ENCODE data around the gene THBS3.
"Not testable (repeated sequence)": the region's sequence is repeated elsewhere in the genome, so short reads cannot be mapped to it uniquely, and the experiment has no call there.

THBS3 gene

DNA sequence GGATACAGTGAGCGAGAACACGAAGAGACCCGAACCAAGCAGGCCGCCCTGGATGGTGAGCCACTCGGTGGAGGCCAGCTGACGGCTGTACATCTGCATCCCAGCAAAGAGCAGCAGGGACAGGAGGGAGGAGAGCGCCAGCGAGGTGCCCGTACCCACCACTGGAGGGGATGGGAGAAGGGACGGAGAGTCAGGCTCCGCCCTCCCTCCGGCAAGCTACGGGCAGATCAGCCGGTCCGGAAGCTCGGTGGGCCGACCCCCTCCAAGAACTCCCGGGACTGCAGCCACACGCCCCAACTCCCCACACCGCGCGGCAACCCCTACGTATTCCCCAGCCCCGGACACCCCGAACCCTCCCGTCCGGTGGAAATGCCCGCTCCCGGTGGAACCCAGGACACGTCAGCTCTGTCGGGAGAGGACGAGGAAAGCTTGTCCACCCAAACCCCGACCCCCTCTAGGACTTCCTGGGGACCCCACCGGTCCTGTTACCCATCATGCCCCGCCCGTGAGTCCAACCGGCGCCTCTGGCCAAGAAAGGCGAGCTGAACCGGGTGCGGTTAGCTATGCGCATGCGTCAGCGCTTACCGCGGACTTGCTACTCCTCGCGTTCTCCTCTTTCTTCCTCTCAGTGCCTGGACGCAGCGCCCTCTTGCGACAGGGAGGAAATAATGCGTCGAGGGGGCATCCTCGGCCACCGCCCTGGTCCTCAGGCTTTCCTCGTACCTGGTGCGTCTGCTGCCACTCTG lies 34.8 kb downstream of the THBS3 start, which contains the start of gene KRTCAP2:
KRTCAP2 (minus strand) TSS at position 573 of the 746 bp plus-strand sequence; CDS start at position 493, 80 bp downstream.
- H3K9me3 ChIP-seq (ENCODE audit: control insufficient read depth, insufficient read depth, low read length): no peaks in the 10 kb centered on the region
- no peaks in the 10 kb centered on the region; the same call in 1 of the 2 replicates for H3K4me1 ChIP-seq (ENCODE audit: insufficient read depth, low read length)
- H3K36me3 ChIP-seq (ENCODE audit: insufficient read depth, low read length): no peaks in the 10 kb centered on the region; the same call in 1 of the 2 replicates
- peak within 1 kb of the TSS; percentile 75 for H3K9ac ChIP-seq (ENCODE audit: low read depth, low read length)

DNA sequence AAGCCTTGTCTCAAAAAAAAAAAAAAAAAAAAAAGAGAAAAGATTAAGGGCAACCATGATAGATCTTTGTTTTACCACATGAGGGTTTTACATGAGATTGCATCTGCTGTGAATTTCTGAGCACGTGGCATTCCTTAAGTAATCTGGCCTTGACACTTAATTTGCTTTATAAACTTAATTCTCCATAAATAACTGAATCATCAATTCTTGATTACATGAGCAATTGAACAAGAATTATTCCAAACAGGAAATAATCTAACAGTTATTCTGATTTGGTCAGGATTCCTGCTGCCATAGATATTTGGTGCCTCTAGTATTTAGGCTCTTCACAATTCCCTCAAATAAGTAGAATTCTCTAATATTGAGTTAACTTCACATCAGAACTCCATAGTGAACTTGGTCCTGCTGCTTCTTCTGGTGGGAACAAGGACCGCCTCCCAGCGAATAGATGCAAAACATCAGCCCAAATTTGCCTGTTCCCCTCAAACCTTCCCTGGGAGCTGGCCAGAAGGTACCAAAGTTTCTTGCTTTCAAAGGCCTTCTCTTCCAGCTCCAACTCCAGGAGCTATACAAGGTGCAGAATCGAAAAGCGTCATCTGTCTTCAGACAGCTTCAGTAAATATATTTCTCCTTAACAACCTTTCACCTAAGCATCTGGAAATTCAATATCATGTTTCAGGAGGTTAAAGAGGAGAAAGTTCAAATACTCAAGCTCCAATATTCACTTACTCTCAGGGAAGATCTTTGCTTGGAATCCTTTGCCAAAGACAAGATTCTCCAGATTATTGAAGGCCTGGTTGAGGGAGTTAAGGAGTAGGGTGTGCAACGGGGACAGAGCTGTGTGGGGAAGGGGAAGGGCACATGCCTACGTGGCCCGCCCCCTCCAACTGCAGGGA lies 35.6 kb downstream of the THBS3 start:
- Histone ChIP-seq H3K9me3 (ENCODE audit: control insufficient read depth, insufficient read depth, low read length) (no peaks in the 10 kb centered on the region), H3K36me3 (ENCODE audit: insufficient read depth, low read length) (no peaks in the 10 kb centered on the region), H3K9ac (ENCODE audit: low read depth, low read length) (peak overlapping the region; percentile 75), H3K4me1 (ENCODE audit: insufficient read depth, low read length) (no peaks in the 10 kb centered on the region; the same call in 1 of the 2 replicates)

DNA sequence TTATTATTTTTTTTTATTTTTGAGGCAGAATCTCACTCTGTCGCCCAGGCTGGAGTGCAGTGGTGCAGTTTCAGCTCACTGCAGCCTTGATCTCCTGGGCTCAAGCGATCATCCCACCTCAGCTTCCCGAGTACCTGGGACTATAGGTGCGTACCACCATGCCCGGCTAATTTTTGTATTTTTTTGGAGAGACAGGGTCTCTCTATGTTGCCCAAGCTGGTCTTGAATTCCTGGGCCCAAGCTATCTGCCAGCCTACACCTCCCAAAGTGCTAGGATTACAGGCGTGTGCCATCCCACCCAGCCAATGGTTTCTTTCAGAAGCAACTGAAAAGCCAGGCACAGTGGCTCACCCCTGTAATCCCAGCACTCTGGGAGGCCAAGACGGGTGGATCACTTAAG lies 36.9 kb downstream of the THBS3 start:
- H3K4me1 ChIP-seq (ENCODE audit: insufficient read depth, low read length): peaks cover 1% of the 10 kb centered on the region; the same call in 1 of the 2 replicates
- H3K9me3 ChIP-seq (ENCODE audit: control insufficient read depth, insufficient read depth, low read length): no peaks in the 10 kb centered on the region
- H3K36me3 ChIP-seq (ENCODE audit: insufficient read depth, low read length): no peaks in the 10 kb centered on the region
- H3K9ac ChIP-seq (ENCODE audit: low read depth, low read length): no peak overlapping the region

DNA sequence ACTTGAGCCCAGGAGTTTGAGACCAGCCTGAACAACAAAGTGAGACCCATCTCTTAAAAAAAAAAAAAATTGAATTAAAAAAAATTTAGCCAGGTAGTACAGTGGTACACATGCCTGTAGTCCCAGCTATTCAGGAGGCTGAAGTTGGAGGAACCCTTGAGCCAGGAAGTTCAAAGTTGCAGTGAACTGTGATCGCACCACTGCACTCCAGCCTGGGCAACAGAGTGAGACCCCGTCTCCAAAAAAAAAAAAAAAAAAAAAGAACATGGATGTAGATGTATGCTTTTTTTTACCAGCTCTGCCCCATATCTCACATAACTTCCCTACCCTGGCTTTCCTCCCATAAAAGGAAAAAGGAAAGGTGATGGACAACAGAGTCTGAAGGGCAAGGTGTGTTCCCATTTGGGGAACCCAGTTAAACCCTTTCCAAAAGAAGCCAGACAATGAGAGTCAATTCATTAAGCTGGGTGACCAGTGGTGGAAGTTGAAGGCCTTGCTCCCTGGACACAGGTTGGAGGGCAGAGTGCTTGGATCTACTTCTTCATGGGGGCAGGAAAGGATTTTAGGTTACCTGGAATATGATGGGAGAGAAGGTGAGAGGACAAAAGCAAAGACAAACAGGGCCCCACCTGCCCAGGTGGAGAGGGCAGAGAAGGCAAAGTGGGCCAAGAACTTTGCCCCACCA lies 37.5 kb downstream of the THBS3 start:
- Histone ChIP-seq H3K4me1 (ENCODE audit: insufficient read depth, low read length) (peaks cover 4% of the 10 kb centered on the region; the same call in 1 of the 2 replicates), H3K9ac (ENCODE audit: low read depth, low read length) (no peak overlapping the region), H3K9me3 (ENCODE audit: control insufficient read depth, insufficient read depth, low read length) (no peaks in the 10 kb centered on the region), H3K36me3 (ENCODE audit: insufficient read depth, low read length) (no peaks in the 10 kb centered on the region)

DNA sequence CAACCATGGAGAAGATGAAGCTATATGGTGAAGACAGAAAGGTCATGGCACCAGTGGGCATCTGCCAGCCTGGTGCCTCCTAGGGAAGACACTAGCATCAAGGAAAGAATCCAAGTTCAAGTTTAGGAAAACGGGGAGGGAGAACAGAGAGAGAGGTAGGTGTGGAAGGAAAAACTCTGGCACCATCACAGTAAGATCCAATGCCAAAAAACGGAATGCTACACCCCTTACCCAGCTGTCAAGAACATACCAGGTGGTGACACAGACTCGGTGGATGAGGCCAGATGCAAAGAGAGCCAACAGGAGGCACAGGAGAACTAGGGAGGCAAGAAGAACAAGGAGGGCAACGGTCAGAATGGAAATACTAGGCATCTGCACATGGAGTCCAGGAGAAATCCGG lies 38.2 kb downstream of the THBS3 start:
- Histone ChIP-seq H3K36me3 (ENCODE audit: insufficient read depth, low read length) (no peaks in the 10 kb centered on the region), H3K9me3 (ENCODE audit: control insufficient read depth, insufficient read depth, low read length) (no peaks in the 10 kb centered on the region), H3K9ac (ENCODE audit: low read depth, low read length) (no peak overlapping the region), H3K4me1 (ENCODE audit: insufficient read depth, low read length) (peaks cover 4% of the 10 kb centered on the region; the same call in 1 of the 2 replicates)

DNA sequence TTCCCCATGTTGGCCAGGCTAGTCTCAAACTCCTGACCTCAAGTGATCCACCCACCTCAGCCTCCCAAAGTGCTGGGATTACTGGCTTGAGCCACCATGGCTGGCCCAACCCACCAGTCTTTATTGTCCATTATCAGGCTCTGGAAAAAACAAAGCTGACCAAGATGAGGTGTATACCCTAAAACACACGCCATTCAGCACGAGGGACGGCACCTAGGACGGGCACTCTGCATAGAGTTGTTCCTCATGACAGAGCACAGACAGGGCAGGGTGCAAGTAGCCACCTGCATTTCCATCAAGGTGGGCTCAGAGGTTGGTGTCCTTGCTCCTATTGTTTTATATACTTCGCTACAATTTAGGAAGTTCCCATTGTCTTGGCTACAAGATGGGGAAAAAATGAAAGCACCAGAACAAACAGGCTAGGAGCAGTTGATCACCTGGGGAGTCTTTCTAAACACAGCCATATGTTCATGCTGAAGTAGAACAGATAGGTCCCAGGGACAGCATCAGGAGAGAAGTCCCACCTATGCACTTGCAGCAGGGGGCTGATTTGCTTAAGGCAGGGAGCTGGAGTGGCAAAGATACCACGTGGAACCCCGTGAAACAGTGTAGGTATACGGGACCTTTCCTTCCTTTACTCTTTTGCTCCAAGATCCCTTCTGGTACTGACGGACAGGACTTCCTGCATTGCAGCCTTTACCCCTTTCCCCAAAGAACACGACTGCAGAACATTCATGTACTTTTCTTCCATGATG lies 39.1 kb downstream of the THBS3 start:
- Histone ChIP-seq H3K4me1 (ENCODE audit: insufficient read depth, low read length) (peaks cover 4% of the 10 kb centered on the region; the same call in 1 of the 2 replicates), H3K9me3 (ENCODE audit: control insufficient read depth, insufficient read depth, low read length) (no peaks in the 10 kb centered on the region), H3K9ac (ENCODE audit: low read depth, low read length) (no peak overlapping the region), H3K36me3 (ENCODE audit: insufficient read depth, low read length) (no peaks in the 10 kb centered on the region)

DNA sequence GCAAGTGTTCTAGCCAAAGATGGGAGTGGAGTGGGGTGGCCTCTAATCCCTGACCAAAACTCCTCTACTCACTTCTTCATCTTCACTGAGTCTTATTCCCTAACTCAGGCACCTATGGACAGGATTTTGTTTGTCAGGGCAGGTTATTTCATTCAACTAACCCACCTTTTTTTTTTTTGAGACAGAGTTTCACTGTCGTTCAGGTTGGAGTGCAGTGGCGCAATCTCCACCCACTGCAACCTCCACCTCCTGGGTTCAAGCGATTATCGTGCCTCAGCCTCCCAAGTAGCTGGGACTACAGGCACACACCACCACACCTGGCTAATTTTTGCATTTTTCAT lies 39.6 kb downstream of the THBS3 start:
- not testable (repeated sequence) for H3K4me1 ChIP-seq (ENCODE audit: insufficient read depth, low read length); H3K36me3 ChIP-seq (ENCODE audit: insufficient read depth, low read length); H3K9ac ChIP-seq (ENCODE audit: low read depth, low read length); H3K9me3 ChIP-seq (ENCODE audit: control insufficient read depth, insufficient read depth, low read length)

DNA sequence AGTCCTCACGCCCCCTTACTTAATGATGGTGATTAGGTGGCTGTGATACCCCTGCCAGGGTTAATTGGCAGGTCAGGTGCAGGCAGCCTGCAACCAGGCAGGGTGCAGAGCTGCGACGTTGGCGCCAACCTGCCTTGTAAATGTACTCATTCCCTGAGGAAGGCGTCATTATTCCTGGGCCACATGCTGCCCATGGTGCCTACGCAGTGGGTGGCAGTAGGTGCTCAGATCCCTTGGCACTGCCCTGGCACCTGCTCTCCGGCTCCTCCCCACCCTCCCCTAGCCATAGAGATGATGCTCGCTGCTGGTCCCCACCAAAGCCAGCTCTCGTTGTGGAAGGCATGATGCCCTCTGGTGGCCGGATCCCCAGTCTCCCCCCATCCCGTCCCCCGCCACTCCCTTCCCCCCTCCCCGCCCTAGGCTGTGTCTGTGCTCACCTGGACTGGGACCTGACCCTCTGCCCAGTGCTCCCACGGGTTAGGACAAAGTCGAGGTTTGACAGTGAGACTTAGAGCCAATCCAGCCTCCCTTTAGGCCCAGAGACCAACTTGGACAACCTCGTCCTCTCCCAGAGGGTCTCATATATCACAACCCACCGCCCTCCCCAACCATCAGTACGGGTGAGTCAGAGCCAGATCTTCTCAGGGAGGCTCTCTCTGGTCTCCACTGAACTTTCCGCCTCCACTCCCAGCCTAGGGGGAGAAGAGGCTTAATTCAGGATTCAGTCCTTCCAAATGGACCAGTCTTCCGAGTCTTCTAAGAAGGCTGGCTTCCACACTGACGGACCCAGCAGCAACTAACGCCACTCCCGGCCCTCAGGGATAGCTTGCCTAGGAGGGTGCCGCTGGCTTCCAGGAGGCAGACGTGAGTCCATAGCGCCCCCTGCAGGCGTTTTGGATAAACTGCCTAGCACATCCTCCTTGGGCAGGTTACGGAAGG lies 40.3 kb downstream of the THBS3 start:
- H3K36me3 ChIP-seq (ENCODE audit: insufficient read depth, low read length): no peaks in the 10 kb centered on the region
- H3K9ac ChIP-seq (ENCODE audit: low read depth, low read length): peak overlapping the region; percentile 51
- H3K4me1 ChIP-seq (ENCODE audit: insufficient read depth, low read length): peaks cover 4% of the 10 kb centered on the region; the same call in 1 of the 2 replicates
- H3K9me3 ChIP-seq (ENCODE audit: control insufficient read depth, insufficient read depth, low read length): no peaks in the 10 kb centered on the region

DNA sequence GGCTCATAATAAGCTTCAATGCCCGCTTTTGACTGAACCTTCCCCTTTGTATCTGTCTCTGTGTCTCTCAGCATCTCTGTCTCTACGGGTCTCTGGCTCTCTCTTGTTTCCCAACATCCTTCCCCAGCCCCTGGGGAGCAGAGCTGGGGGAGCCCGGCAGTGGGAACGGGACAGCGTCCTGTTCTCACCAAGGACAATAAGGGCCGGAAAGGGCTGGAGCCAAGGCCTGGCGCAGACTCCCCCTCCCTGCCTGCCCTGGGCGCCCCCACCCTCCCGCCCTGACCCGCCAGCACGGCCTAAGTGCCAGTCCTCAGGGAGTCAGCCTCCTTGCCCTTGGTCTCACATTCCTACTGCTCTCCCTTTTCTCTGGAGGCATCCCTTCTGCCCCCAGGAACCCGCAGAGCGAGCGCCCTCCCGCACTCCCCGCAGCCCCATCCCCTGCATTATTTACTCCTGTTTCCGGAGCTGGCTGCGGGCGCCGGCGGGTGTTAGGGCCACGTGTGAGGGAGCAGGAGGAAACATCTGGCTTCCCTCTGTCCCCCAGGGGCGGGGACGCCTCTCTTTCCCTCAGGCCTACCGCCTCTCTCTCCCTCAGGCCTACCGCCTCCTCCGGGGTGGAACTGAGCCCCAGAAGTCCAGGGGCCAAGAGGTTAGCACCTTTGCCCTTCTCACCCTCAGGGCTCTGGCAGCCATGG lies 41.1 kb downstream of the THBS3 start:
- no peaks in the 10 kb centered on the region for H3K9me3 ChIP-seq (ENCODE audit: control insufficient read depth, insufficient read depth, low read length)
- H3K4me1 ChIP-seq (ENCODE audit: insufficient read depth, low read length): peaks cover 4% of the 10 kb centered on the region; the same call in 1 of the 2 replicates
- H3K36me3 ChIP-seq (ENCODE audit: insufficient read depth, low read length): no peaks in the 10 kb centered on the region
- H3K9ac ChIP-seq (ENCODE audit: low read depth, low read length): peak overlapping the region; percentile 28; the same call in 1 of the 2 replicates

DNA sequence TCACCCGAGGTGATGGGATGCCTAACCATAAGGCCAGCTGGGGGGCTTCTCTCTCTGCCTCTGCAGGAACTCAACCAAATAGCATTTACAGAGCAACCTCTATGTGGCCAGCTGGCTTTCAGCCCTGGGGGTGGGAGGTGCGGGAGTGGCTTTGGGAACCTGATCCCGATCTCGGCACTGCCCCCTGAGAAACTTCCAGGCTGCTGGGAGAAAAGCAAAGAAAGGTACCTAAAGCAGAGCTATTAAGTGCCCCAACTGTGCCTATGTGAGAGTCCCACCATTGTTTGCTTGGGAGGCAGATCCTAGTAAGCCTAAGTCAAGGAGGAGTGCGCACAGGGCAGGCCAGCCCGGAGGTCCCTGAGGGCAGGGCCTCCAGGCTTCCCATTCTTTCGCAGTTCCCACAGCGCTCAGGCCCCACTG lies 41.6 kb downstream of the THBS3 start:
- H3K4me1 ChIP-seq (ENCODE audit: insufficient read depth, low read length): peaks cover 4% of the 10 kb centered on the region; the same call in 1 of the 2 replicates
- peak overlapping the region; percentile 28; the same call in 1 of the 2 replicates for H3K9ac ChIP-seq (ENCODE audit: low read depth, low read length)
- no peaks in the 10 kb centered on the region for H3K9me3 ChIP-seq (ENCODE audit: control insufficient read depth, insufficient read depth, low read length)
- no peaks in the 10 kb centered on the region for H3K36me3 ChIP-seq (ENCODE audit: insufficient read depth, low read length)

DNA sequence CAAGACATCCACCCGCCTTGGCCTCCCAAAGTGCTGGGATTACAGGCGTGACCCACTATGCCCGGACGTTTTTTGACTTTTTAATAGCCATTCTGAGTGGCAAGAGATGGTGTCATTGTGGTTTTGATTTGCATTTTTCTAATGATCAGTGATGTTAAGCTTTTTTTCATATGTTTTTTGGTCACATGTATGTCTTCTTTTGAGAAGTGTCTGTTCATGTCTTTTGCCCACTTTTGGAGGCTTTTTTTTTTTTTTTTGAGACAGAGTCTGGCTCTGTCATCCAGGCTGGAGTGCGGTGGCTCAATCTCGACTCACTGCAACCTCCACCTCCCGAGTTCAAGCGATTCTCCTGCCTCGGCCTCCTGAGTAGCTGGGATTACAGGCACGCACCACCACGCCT lies 43.1 kb downstream of the THBS3 start:
- not testable (repeated sequence) for H3K9ac ChIP-seq (ENCODE audit: low read depth, low read length); H3K36me3 ChIP-seq (ENCODE audit: insufficient read depth, low read length); H3K9me3 ChIP-seq (ENCODE audit: control insufficient read depth, insufficient read depth, low read length); H3K4me1 ChIP-seq (ENCODE audit: insufficient read depth, low read length)

DNA sequence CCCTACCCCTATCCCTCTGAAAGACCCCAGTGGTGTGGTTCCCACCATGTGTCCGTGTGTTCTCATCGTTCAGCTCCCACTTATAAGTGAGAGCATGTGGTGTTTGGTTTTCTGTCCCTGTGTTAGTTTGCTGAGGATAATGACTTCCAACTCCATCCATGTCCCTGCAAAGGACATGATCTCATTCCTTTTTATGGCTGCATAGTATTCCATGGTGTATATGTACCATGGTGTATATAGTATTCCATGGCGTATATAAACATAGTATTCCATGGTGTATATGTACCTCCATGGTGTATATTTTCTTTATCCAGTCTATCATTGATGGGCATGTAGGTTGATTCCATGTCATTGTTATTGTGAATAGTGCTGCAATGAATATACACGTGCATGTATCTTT lies 43.9 kb downstream of the THBS3 start:
- H3K9me3 ChIP-seq (ENCODE audit: control insufficient read depth, insufficient read depth, low read length); H3K9ac ChIP-seq (ENCODE audit: low read depth, low read length); H3K4me1 ChIP-seq (ENCODE audit: insufficient read depth, low read length); H3K36me3 ChIP-seq (ENCODE audit: insufficient read depth, low read length): not testable (repeated sequence)

Measured in ES-I3 (cell line).